ENCODE results near the gene CCDC177. TPM values are rescaled to one million over a fixed set of nuclear protein-coding genes. Genes with fewer than 3 reads are reported as not detected.

CCDC177 gene
- polyA plus RNA-seq, 1 donor, result 0.07 TPM

- no peaks in the 10 kb centered on the region for H3K9me3 ChIP-seq (ENCODE audit: control insufficient read depth, low read depth, low read length)
- peaks cover 42% of the 10 kb centered on the region for H3K27me3 ChIP-seq (ENCODE audit: control insufficient read depth, insufficient read depth, low read length)
- H3K4me1 ChIP-seq (ENCODE audit: control insufficient read depth, insufficient read depth, low read length), result no peaks in the 10 kb centered on the region
- no peak overlapping the region for H3K27ac ChIP-seq (ENCODE audit: low read length)
- DNase-seq, result peak in 1 of 2 donors; percentile 36
- H3K36me3 ChIP-seq (ENCODE audit: control insufficient read depth, insufficient read depth, low read length), result no peaks in the 10 kb centered on the region
- no CpG with 5 or more reads among the region's 12 CpGs for WGBS (ENCODE audit: insufficient coverage, low lambda C conversion rate)
- no peak overlapping the region for H3K4me3 ChIP-seq (ENCODE audit: low read length)
Observed at GRCh38 chr14:69543341-69544115, 31.1 kb downstream of the CCDC177 start.

DNA sequence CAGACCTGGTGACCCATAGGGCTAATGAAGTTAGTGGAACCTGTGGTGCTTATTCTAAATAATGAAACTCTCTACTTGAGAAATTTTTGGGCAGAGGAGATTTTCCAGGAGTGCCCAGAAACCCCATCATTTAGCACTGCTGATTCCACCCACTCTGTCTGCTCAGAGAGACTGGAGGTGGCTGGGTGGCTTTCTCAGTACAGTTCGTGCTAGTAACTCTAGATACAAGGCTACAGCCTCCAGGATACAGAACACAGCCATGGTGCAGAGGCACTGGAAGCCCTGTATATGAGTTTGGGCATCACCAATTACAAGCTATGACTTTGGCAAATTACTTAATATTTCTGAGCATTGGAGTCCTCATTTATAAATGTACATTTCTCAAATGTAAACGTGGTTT lies 32.4 kb downstream of the CCDC177 start:
- no CpG with 5 or more reads among the region's 2 CpGs for WGBS (ENCODE audit: insufficient coverage, low lambda C conversion rate)
- H3K9me3 ChIP-seq (ENCODE audit: control insufficient read depth, low read depth, low read length), result no peaks in the 10 kb centered on the region
- no peak overlapping the region for H3K27ac ChIP-seq (ENCODE audit: low read length)
- H3K27me3 ChIP-seq (ENCODE audit: control insufficient read depth, insufficient read depth, low read length), result peaks cover 35% of the 10 kb centered on the region
- no peaks in the 10 kb centered on the region for H3K4me1 ChIP-seq (ENCODE audit: control insufficient read depth, insufficient read depth, low read length)
- H3K36me3 ChIP-seq (ENCODE audit: control insufficient read depth, insufficient read depth, low read length), result no peaks in the 10 kb centered on the region
- H3K4me3 ChIP-seq (ENCODE audit: low read length), result no peak overlapping the region
- no peak for DNase-seq

- WGBS (ENCODE audit: insufficient coverage, low lambda C conversion rate), result 78% methylated on average over 1 of the region's 5 CpGs
- no peak overlapping the region for H3K4me3 ChIP-seq (ENCODE audit: low read length)
- H3K9me3 ChIP-seq (ENCODE audit: control insufficient read depth, low read depth, low read length), result no peaks in the 10 kb centered on the region
- H3K4me1 ChIP-seq (ENCODE audit: control insufficient read depth, insufficient read depth, low read length), result no peaks in the 10 kb centered on the region
- no peak for DNase-seq
- H3K27ac ChIP-seq (ENCODE audit: low read length), result no peak overlapping the region
- H3K27me3 ChIP-seq (ENCODE audit: control insufficient read depth, insufficient read depth, low read length), result peaks cover 27% of the 10 kb centered on the region
- H3K36me3 ChIP-seq (ENCODE audit: control insufficient read depth, insufficient read depth, low read length), result no peaks in the 10 kb centered on the region
Observed at GRCh38 chr14:69540654-69541335, 33.9 kb downstream of the CCDC177 start.

DNA sequence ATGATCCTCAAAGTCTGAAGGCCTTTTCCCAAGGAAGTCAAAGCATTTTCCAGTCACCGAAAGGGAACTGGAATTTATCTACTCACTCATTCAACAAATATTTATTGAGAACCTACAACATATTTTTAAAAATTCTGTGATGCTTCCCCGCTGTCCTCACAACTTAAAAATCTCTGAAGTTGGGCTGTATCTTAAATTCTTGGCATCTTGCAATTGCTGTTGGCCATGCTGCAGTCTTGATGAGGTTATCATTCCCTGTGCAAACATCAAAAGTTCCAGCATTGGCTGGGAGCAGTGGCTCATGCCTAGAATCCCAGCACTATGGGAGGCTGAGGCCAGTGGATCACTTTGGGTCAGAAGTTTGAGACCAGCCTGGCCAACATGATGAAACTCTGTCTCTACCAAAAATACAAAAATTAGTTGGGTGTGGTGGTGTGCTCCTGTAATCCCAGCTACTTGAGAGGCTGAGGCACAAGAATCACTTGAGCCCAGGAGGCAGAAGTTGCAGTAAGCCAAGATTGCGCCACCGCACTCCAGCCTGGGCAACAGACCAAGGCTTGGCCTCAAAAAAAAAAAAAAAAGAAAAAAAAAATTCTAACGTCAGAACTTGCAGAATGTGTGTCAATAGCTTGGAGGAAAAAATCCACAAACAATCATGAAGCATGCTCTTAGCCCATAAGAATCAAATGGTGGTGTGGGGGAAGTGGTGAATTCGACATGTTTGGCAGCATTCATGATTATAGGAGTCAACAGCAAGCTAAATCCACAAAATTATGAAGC lies 34.9 kb downstream of the CCDC177 start:
- Histone ChIP-seq H3K4me3 (ENCODE audit: low read length) (no peak overlapping the region), H3K4me1 (ENCODE audit: control insufficient read depth, insufficient read depth, low read length) (no peaks in the 10 kb centered on the region), H3K27ac (ENCODE audit: low read length) (no peak overlapping the region), H3K9me3 (ENCODE audit: control insufficient read depth, low read depth, low read length) (no peaks in the 10 kb centered on the region), H3K27me3 (ENCODE audit: control insufficient read depth, insufficient read depth, low read length) (peaks cover 27% of the 10 kb centered on the region), H3K36me3 (ENCODE audit: control insufficient read depth, insufficient read depth, low read length) (no peaks in the 10 kb centered on the region)
- 100% methylated on average over 2 of the region's 6 CpGs for WGBS (ENCODE audit: insufficient coverage, low lambda C conversion rate)
- DNase-seq, result no peak

DNA sequence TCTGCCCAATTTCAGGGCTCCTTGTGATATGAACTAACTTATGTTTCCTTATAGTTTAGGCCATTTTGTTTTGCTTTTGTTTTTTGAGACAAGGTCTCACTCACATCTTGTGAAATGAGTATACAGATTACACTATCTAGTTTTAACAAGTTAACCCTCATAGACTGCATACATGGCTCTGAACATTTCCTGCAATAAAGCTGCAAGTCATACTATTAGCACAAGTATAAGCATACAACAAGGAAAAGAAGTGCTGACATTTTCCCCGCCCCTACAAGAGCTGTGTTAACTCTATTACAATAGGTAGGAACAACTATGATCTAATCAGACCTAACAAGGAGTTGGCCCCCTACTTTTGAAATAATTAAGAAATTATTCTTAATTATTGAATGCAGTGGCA lies 35.9 kb downstream of the CCDC177 start:
- Histone ChIP-seq H3K27ac (ENCODE audit: low read length) (no peak overlapping the region), H3K4me3 (ENCODE audit: low read length) (no peak overlapping the region), H3K9me3 (ENCODE audit: control insufficient read depth, low read depth, low read length) (no peaks in the 10 kb centered on the region), H3K4me1 (ENCODE audit: control insufficient read depth, insufficient read depth, low read length) (no peaks in the 10 kb centered on the region), H3K27me3 (ENCODE audit: control insufficient read depth, insufficient read depth, low read length) (peaks cover 17% of the 10 kb centered on the region), H3K36me3 (ENCODE audit: control insufficient read depth, insufficient read depth, low read length) (no peaks in the 10 kb centered on the region)
- no CpG with 5 or more reads among the region's 1 CpG for WGBS (ENCODE audit: insufficient coverage, low lambda C conversion rate)
- DNase-seq, result no peak

- no CpG with 5 or more reads among the region's 1 CpG for WGBS (ENCODE audit: insufficient coverage, low lambda C conversion rate)
- no peaks in the 10 kb centered on the region for H3K4me1 ChIP-seq (ENCODE audit: control insufficient read depth, insufficient read depth, low read length)
- no peaks in the 10 kb centered on the region for H3K36me3 ChIP-seq (ENCODE audit: control insufficient read depth, insufficient read depth, low read length)
- H3K9me3 ChIP-seq (ENCODE audit: control insufficient read depth, low read depth, low read length), result no peaks in the 10 kb centered on the region
- no peak for DNase-seq
- H3K4me3 ChIP-seq (ENCODE audit: low read length), result no peak overlapping the region
- H3K27me3 ChIP-seq (ENCODE audit: control insufficient read depth, insufficient read depth, low read length), result peaks cover 16% of the 10 kb centered on the region
- no peak overlapping the region for H3K27ac ChIP-seq (ENCODE audit: low read length)
Observed at GRCh38 chr14:69537900-69538299, 36.8 kb downstream of the CCDC177 start.

DNA sequence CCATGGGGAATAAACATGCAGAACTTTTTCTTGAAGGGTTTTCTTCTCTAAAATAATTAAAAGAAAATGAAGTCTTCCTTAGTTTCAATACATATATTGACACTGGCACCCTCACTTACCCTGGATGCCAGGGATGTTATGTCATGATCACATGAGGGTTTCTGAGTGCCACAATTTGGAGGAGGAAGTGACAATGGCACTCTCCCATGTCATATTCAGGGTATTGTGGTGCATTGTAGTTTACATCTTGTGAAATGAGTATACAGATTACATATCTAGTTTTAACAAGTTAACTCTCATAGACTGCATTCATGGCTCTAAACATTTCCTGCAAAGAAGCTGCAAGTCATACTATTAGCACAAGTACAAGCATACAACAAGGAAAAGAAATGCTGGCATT lies 37.7 kb downstream of the CCDC177 start:
- Histone ChIP-seq H3K36me3 (ENCODE audit: control insufficient read depth, insufficient read depth, low read length) (no peaks in the 10 kb centered on the region), H3K4me3 (ENCODE audit: low read length) (no peak overlapping the region), H3K4me1 (ENCODE audit: control insufficient read depth, insufficient read depth, low read length) (no peaks in the 10 kb centered on the region), H3K27ac (ENCODE audit: low read length) (no peak overlapping the region), H3K9me3 (ENCODE audit: control insufficient read depth, low read depth, low read length) (no peaks in the 10 kb centered on the region), H3K27me3 (ENCODE audit: control insufficient read depth, insufficient read depth, low read length) (peaks cover 14% of the 10 kb centered on the region)
- DNase-seq, result no peak

GRCh38 chr14:69535230-69535848 lies 39.3 kb downstream of the CCDC177 start:
- peak in 1 of 2 donors; percentile 16 for DNase-seq
- Histone ChIP-seq H3K27ac (ENCODE audit: low read length) (no peak overlapping the region), H3K36me3 (ENCODE audit: control insufficient read depth, insufficient read depth, low read length) (no peaks in the 10 kb centered on the region), H3K4me1 (ENCODE audit: control insufficient read depth, insufficient read depth, low read length) (no peaks in the 10 kb centered on the region), H3K9me3 (ENCODE audit: control insufficient read depth, low read depth, low read length) (no peaks in the 10 kb centered on the region), H3K27me3 (ENCODE audit: control insufficient read depth, insufficient read depth, low read length) (peaks cover 10% of the 10 kb centered on the region), H3K4me3 (ENCODE audit: low read length) (no peak overlapping the region)
- no CpG with 5 or more reads among the region's 4 CpGs for WGBS (ENCODE audit: insufficient coverage, low lambda C conversion rate)

DNA sequence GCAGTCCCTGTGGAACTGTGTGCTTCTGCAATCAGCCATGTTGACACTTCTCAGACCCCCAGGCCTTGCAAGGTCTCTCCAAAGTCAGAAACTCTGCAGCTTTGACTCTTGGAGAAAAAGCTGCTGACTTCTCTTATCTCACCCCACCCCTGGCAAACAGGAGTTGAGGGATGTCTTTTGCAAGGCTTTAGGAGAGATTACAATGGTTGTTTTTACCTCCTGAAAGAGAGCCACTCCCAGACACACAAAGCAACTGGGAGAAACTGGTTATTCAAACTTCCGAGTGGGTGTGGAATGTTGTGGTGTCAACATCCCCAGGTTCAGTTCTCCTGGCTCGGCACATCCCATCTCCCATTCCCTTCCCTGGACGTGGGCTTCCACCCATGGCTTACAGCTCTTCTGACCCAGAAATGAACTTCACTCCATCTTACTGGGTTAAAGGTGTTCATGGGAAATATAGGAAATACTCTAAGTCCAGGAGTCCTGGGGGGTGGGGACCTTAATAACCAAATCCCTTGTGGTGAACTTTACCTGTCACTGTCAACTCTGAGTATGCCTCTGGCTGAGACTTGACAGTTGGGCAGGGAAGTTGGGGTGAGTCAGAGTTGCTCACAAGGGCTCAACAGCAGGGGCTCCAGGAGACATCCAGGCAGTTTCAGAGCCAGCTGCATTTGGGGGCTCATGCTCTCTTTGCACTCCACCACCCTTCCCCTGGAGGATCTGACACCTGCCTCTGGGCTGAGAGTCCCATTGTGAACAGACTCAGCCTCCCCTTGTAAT lies 41.9 kb downstream of the CCDC177 start:
- no peak overlapping the region for H3K27ac ChIP-seq (ENCODE audit: low read length)
- no peaks in the 10 kb centered on the region for H3K4me1 ChIP-seq (ENCODE audit: control insufficient read depth, insufficient read depth, low read length)
- WGBS (ENCODE audit: insufficient coverage, low lambda C conversion rate), result no CpG with 5 or more reads among the region's 3 CpGs

More for the DNA sequence above, 41.9 kb downstream of the CCDC177 start:
- Histone ChIP-seq H3K9me3 (ENCODE audit: control insufficient read depth, low read depth, low read length) (no peaks in the 10 kb centered on the region), H3K36me3 (ENCODE audit: control insufficient read depth, insufficient read depth, low read length) (no peaks in the 10 kb centered on the region), H3K4me3 (ENCODE audit: low read length) (no peak overlapping the region), H3K27me3 (ENCODE audit: control insufficient read depth, insufficient read depth, low read length) (peaks cover 10% of the 10 kb centered on the region)
- DNase-seq, result peak in 1 of 2 donors; percentile 18

Measured in large intestine (tissue), 3 donors.